ENCODE data around the gene S100A2. TPM values are rescaled to one million over a fixed set of nuclear protein-coding genes. Genes with fewer than 3 reads are reported as not detected.
A peak's percentile ranks its signal among the peaks of the same experiment; 100 is the strongest.

Gene S100A2
- total RNA-seq, 4 donors from 2014 or later = 127 to 519 (median 267) TPM

GRCh38 chr1:153606194-153606593 is 40.5 kb upstream of the S100A2 start:
- Histone ChIP-seq H3K27ac (no peak overlapping the region), H3K27me3 (no peaks in the 10 kb centered on the region), H3K4me1 (peaks cover 47% of the 10 kb centered on the region), H3K36me3 (peaks cover 19% of the 10 kb centered on the region), H3K4me3 (no peak overlapping the region), H3K9me3 (no peaks in the 10 kb centered on the region)
- DNase-seq (ENCODE audit: low spot score in 2 of 2) = peak in 1 of 2 donors; percentile 16
- TF ChIP-seq EP300 (IDR thresholded peaks at IDR 0.05) = no peak
- no peak for TF ChIP-seq CTCF (IDR thresholded peaks at IDR 0.05)
- no peak for TF ChIP-seq POLR2A (IDR thresholded peaks at IDR 0.05)
- no peak for TF ChIP-seq POLR2AphosphoS5 (IDR thresholded peaks at IDR 0.05)
- 93% methylated on average over 11 of the region's 11 CpGs for WGBS

- Histone ChIP-seq H3K4me1 (peaks cover 13% of the 10 kb centered on the region), H3K36me3 (peaks cover 19% of the 10 kb centered on the region), H3K4me3 (no peak overlapping the region), H3K27me3 (no peaks in the 10 kb centered on the region), H3K9me3 (no peaks in the 10 kb centered on the region), H3K27ac (no peak overlapping the region)
- DNase-seq (ENCODE audit: low spot score in 2 of 2) = no peak
- TF ChIP-seq POLR2A (IDR thresholded peaks at IDR 0.05) (no peak), POLR2AphosphoS5 (IDR thresholded peaks at IDR 0.05) (no peak), EP300 (IDR thresholded peaks at IDR 0.05) (no peak), CTCF (IDR thresholded peaks at IDR 0.05) (no peak)
- 87% methylated on average over 6 of the region's 6 CpGs for WGBS
Measured at GRCh38 chr1:153602749-153603148, 37.1 kb upstream of the S100A2 start.

- H3K27me3 ChIP-seq = no peaks in the 10 kb centered on the region
- no peaks in the 10 kb centered on the region for H3K4me1 ChIP-seq
- H3K36me3 ChIP-seq = no peaks in the 10 kb centered on the region
- no peak overlapping the region for H3K4me3 ChIP-seq
- WGBS = 83% methylated on average over 7 of the region's 7 CpGs
- TF ChIP-seq CTCF (IDR thresholded peaks at IDR 0.05) (no peak), EP300 (IDR thresholded peaks at IDR 0.05) (no peak), POLR2AphosphoS5 (IDR thresholded peaks at IDR 0.05) (no peak), POLR2A (IDR thresholded peaks at IDR 0.05) (no peak)
- H3K9me3 ChIP-seq = no peaks in the 10 kb centered on the region
- no peak overlapping the region for H3K27ac ChIP-seq
- DNase-seq (ENCODE audit: low spot score in 2 of 2) = no peak
Measured at GRCh38 chr1:153599847-153600246, 34.2 kb upstream of the S100A2 start.

- H3K36me3 ChIP-seq = no peaks in the 10 kb centered on the region
- H3K4me1 ChIP-seq = no peaks in the 10 kb centered on the region
- H3K27ac ChIP-seq = no peak overlapping the region
- no peak for DNase-seq (ENCODE audit: low spot score in 2 of 2)
- no peak overlapping the region for H3K4me3 ChIP-seq
- TF ChIP-seq POLR2AphosphoS5 (IDR thresholded peaks at IDR 0.05) = no peak
- no peak for TF ChIP-seq POLR2A (IDR thresholded peaks at IDR 0.05)
- TF ChIP-seq EP300 (IDR thresholded peaks at IDR 0.05) = no peak
- no peak for TF ChIP-seq CTCF (IDR thresholded peaks at IDR 0.05)
- no peaks in the 10 kb centered on the region for H3K9me3 ChIP-seq
- WGBS = 79% methylated on average over 6 of the region's 7 CpGs
- H3K27me3 ChIP-seq = no peaks in the 10 kb centered on the region
Measured at GRCh38 chr1:153598309-153599172, 32.9 kb upstream of the S100A2 start.

GRCh38 chr1:153597206-153597605 is 31.6 kb upstream of the S100A2 start:
- Histone ChIP-seq H3K27me3 (no peaks in the 10 kb centered on the region), H3K36me3 (no peaks in the 10 kb centered on the region), H3K9me3 (no peaks in the 10 kb centered on the region), H3K27ac (no peak overlapping the region), H3K4me1 (no peaks in the 10 kb centered on the region), H3K4me3 (no peak overlapping the region)
- TF ChIP-seq CTCF (IDR thresholded peaks at IDR 0.05) (no peak), POLR2AphosphoS5 (IDR thresholded peaks at IDR 0.05) (no peak), EP300 (IDR thresholded peaks at IDR 0.05) (no peak), POLR2A (IDR thresholded peaks at IDR 0.05) (no peak)
- 60% methylated on average over 6 of the region's 6 CpGs for WGBS
- no peak for DNase-seq (ENCODE audit: low spot score in 2 of 2)
